HepG2 (cell line): ENCODE results near the gene CPA2. TPM values are rescaled to one million over a fixed set of nuclear protein-coding genes. Genes with fewer than 3 reads are reported as not detected.

Source experiments
- ATAC-seq: fragments of 200-7000 bp; cut with Tn5 transposase; 3 replicates; pipeline ENCODE4 v1.9.1; 2020; ENCODE audit warnings: mild to moderate bottlenecking, moderate library complexity
- BruUV-seq: library from RNA; stranded (reverse); fragments of 400-500 nt; replicated peaks from 2 replicates; lab custom pipeline; 2021; lab: Mats Ljungman, UMichigan
- CTCF ChIA-PET: fragments of 300-600 bp; formaldehyde crosslinking; extraction: SDS; loops from one replicate; lab custom pipeline; 2021; ENCODE audit warnings: low total read pairs, inconsistent platforms, low intra/inter-chr PET ratio; lab: Yijun Ruan, JAX
- POLR2A ChIA-PET: fragments of 350-600 bp; sonication (Branson Sonifier 250); formaldehyde crosslinking; loops from one replicate; lab custom pipeline; 2020; ENCODE audit warnings: antibody characterized with exemption, inconsistent platforms; lab: Yijun Ruan, JAX
- DNase-seq: peaks from one replicate; pipeline ENCODE4 v3.0.0-alpha.2; 2015; ENCODE audit warnings: low spot score
- FAIRE-seq: peaks from 3 replicates; lab custom pipeline; 2011; peaks lifted over from hg19 to GRCh38; lab: Jason Lieb, UNC
- H2AFZ ChIP-seq: one replicate; pipeline ENCODE4 v1.6.1; 2011; ENCODE audit warnings: low read length, inconsistent platforms
- H3K27ac ChIP-seq: fragments of 300-600 bp; 3 replicates; pipeline ENCODE4 v1.8.0; 2011; ENCODE audit warnings: mixed run types, mild to moderate bottlenecking, mixed read lengths, low read length, inconsistent platforms; ENCODE audit not compliant: insufficient read depth; ENCODE audit errors: extremely low read length
- H3K27me3 ChIP-seq, 2 experiments: fragments of 200-600 bp in 1 of 2; 2 replicates in 1 of 2; 3 replicates in 1 of 2; pipeline versions ENCODE4 v1.6.0 to v1.8.0; 2011; ENCODE audit warnings: low read length in 2 of 2, mild to moderate bottlenecking in 2 of 2, moderate library complexity in 2 of 2, inconsistent platforms in 1 of 2; ENCODE audit not compliant: insufficient read depth in 2 of 2, control insufficient read depth in 1 of 2
- H3K36me3 ChIP-seq, 2 experiments: fragments of 200-600 bp in 1 of 2; replicated peaks in 1 of 2; 2 replicates in 1 of 2; 3 replicates in 1 of 2; pipeline versions ENCODE4 v1.5.1 to v1.8.0; 2011; ENCODE audit warnings: low read length in 2 of 2, inconsistent platforms in 1 of 2; ENCODE audit not compliant: insufficient read depth in 2 of 2, control insufficient read depth in 1 of 2
- H3K4me1 ChIP-seq: 2 replicates; pipeline ENCODE4 v1.5.1; 2012; ENCODE audit warnings: low read length, inconsistent platforms; ENCODE audit not compliant: insufficient read depth
- H3K4me2 ChIP-seq: 2 replicates; pipeline ENCODE4 v1.6.0; 2011; ENCODE audit warnings: low read depth, low read length, inconsistent platforms
- H3K4me3 ChIP-seq, 3 experiments: fragments of 200-600 bp in 1 of 3; sonication (generic), shearing (Covaris generic) in 1 of 3; replicated peaks in 1 of 3; 2 replicates each; pipeline ENCODE4 v1.5.1; 2011 to 2016; ENCODE audit warnings: low read length in 3 of 3, inconsistent platforms in 2 of 3, low read depth in 2 of 3, mild to moderate bottlenecking in 2 of 3, control low read depth in 1 of 3, mixed read lengths in 1 of 3; ENCODE audit not compliant: insufficient read depth in 1 of 3
- H3K79me2 ChIP-seq: one replicate; pipeline ENCODE4 v1.6.1; 2011; ENCODE audit warnings: low read length, inconsistent platforms; ENCODE audit not compliant: insufficient read depth
- H3K9ac ChIP-seq: 2 replicates; pipeline ENCODE4 v1.6.0; 2011; ENCODE audit warnings: mild to moderate bottlenecking, low read depth, low read length, inconsistent platforms; ENCODE audit not compliant: insufficient read depth
- H3K9me3 ChIP-seq: 2 replicates; pipeline ENCODE4 v1.5.1; 2012; ENCODE audit warnings: mild to moderate bottlenecking, low read length
- H4K20me1 ChIP-seq: 2 replicates; pipeline ENCODE4 v1.6.0; 2011; ENCODE audit warnings: inconsistent platforms, mild to moderate bottlenecking, low read length, moderate library complexity; ENCODE audit not compliant: insufficient read depth
- ATRX ChIP-seq: sonication (generic); formaldehyde crosslinking; IDR thresholded peaks from 2 replicates; pipeline ENCODE4 v1.4.0; 2020; ENCODE audit warnings: missing genetic modification reagents, borderline replicate concordance
- GATAD1 ChIP-seq: IDR thresholded peaks from 2 replicates; pipeline ENCODE4 v1.6.1; 2016; ENCODE audit warnings: missing genetic modification reagents, missing compliant biosample characterization
- JARID2 ChIP-seq: sonication (generic); formaldehyde crosslinking; IDR thresholded peaks from 2 replicates; pipeline ENCODE4 v1.8.1; 2023; ENCODE audit warnings: missing genetic modification reagents, inconsistent platforms; ENCODE audit not compliant: insufficient replicate concordance
- NCOA1 ChIP-seq: sonication (generic); formaldehyde crosslinking; IDR thresholded peaks from 2 replicates; pipeline ENCODE4 v1.9.0; 2021; ENCODE audit warnings: missing genetic modification reagents
- PPARG ChIP-seq: conservative IDR thresholded peaks from 2 replicates; pipeline ENCODE4 v1.6.1; 2016; ENCODE audit warnings: missing biosample characterization, missing genetic modification reagents
- RAD21 ChIP-seq: fragments of 450-650 bp; formaldehyde crosslinking; IDR thresholded peaks from 2 replicates; pipeline ENCODE4 v1.5.0; 2020; ENCODE audit warnings: mild to moderate bottlenecking
- SALL1 ChIP-seq: sonication (generic); formaldehyde crosslinking; IDR thresholded peaks from 2 replicates; pipeline ENCODE4 v1.8.0; 2022; ENCODE audit warnings: mild to moderate bottlenecking, missing genetic modification reagents
- TOPORS ChIP-seq: sonication (generic); formaldehyde crosslinking; IDR thresholded peaks from 2 replicates; pipeline ENCODE4 v1.8.0; 2023; ENCODE audit warnings: mild to moderate bottlenecking, missing genetic modification reagents
- ZBTB7B ChIP-seq: sonication (generic); formaldehyde crosslinking; IDR thresholded peaks from 2 replicates; pipeline ENCODE4 v1.4.0; 2020; ENCODE audit warnings: missing genetic modification reagents
- ZNF296 ChIP-seq: sonication (generic); formaldehyde crosslinking; conservative IDR thresholded peaks from 2 replicates; pipeline ENCODE4 v1.5.0; 2020; ENCODE audit warnings: mild to moderate bottlenecking, missing genetic modification reagents
- ZNF558 ChIP-seq: sonication (generic); formaldehyde crosslinking; IDR thresholded peaks from 2 replicates; pipeline ENCODE4 v1.9.0; 2022; ENCODE audit warnings: mild to moderate bottlenecking, missing genetic modification reagents, borderline replicate concordance
- ZNF784 ChIP-seq: sonication (generic); formaldehyde crosslinking; IDR thresholded peaks from 2 replicates; pipeline ENCODE4 v1.5.1; 2020; ENCODE audit warnings: missing genetic modification reagents, mild to moderate bottlenecking, borderline replicate concordance
- in situ Hi-C: cut with HindIII; loops from 2 replicates; pipeline ENCODE4 v1.10.0; 2017; ENCODE audit warnings: low pct_unique_long_range_greater_than_20kb; ENCODE audit not compliant: extremely low pct_ligation_motif_present
- intact Hi-C: fragments of 100-400 bp; cut with micrococcal nuclease; formaldehyde crosslinking; loops from one replicate; pipeline ENCODE4 v1.10.0; 2022; ENCODE audit not compliant: unreplicated experiment
- polyA plus RNA-seq, 8 experiments: library from polyadenylated mRNA; depleted of rRNA in 3 of 8; stranded (reverse) in 7 of 8; unstranded in 1 of 8; fragments of >200 nt; fragmentation: Illumina TruSeq in 4 of 8; extraction: Trizol in 4 of 8; gene quantifications; 2 replicates each; pipeline versions ENCODE4 v1.2.1 to v1.2.3, GENCODE V29; 2011 to 2016; ENCODE audit warnings: low read depth in 4 of 8, missing spikeins in 1 of 8, mixed read lengths in 1 of 8; ENCODE audit not compliant: insufficient read depth in 1 of 8
- total RNA-seq, 5 experiments: library from RNA; depleted of rRNA; stranded (reverse); fragments of >200 nt; fragmentation: Illumina TruSeq; extraction: Trizol; gene quantifications; 2 replicates each; pipeline ENCODE4 v1.2.3, GENCODE V29; 2016; ENCODE audit warnings: low read depth in 1 of 5

The CPA2 gene
- total and polyA plus RNA-seq, 2 of the 13 experiments (the other 11 are each of a cell fraction or from before 2014, with no cell fraction given): not detected

- in situ Hi-C loops (no loop called here), intact Hi-C loops (loop anchor here (10.0 kb wide), 1 partner anchor 206 kb away; no protein-coding TSS in a partner anchor)
- Histone ChIP-seq H3K4me1 (no peaks in the 10 kb centered on the region), H3K27me3 (peaks cover 1 to 15% of the 10 kb centered on the region in 2 experiments; a peak in 1 of 5 replicates), H3K9ac (no peak overlapping the region), H3K36me3 (no peaks in the 10 kb centered on the region), H3K4me3 (no peak overlapping the region), H2AFZ (no peak overlapping the region), H3K79me2 (no peaks in the 10 kb centered on the region), H3K9me3 (no peaks in the 10 kb centered on the region), H3K27ac (no peak overlapping the region), H3K4me2 (no peak overlapping the region), H4K20me1 (no peaks in the 10 kb centered on the region)
- CTCF ChIA-PET: interaction anchor here (0.8 to 1.0 kb wide), 2 partner anchors 480 to 552 kb away, joined by 3 read pairs; no protein-coding TSS in a partner anchor
- TF ChIP-seq ZNF296 (CRISPR knock-in tag): no peak
- no peak for TF ChIP-seq TOPORS
- TF ChIP-seq GATAD1 (CRISPR knock-in tag): no peak
- no peak for TF ChIP-seq NCOA1 (CRISPR knock-in tag)
- no peak for TF ChIP-seq JARID2 (CRISPR knock-in tag)
- no peak for TF ChIP-seq ZBTB7B
- TF ChIP-seq PPARG (CRISPR knock-in tag): no peak
- TF ChIP-seq ATRX (CRISPR knock-in tag): no peak
- TF ChIP-seq ZNF784 (CRISPR knock-in tag): no peak
- TF ChIP-seq SALL1 (CRISPR knock-in tag): no peak
- no peak for TF ChIP-seq RAD21 (CRISPR knock-in tag)
- TF ChIP-seq ZNF558: no peak
- DNase-seq (no peak), ATAC-seq (no peak), FAIRE-seq (no peak)
- no TSS peak for BruUV-seq
- POLR2A ChIA-PET: no interaction called here
These were observed 12.2 kb downstream of the CPA2 start for GRCh38 chr7:130278860-130279259.
